AG10803 (cell line): ENCODE results near the gene CACYBP.

Experiments used
- DNase-seq: peaks from one replicate; pipeline ENCODE4 v3.0.0; 2010; ENCODE audit warnings: low read depth
- H3K4me3 ChIP-seq: 2 replicates; pipeline ENCODE4 v1.5.1; 2011; ENCODE audit warnings: mild to moderate bottlenecking, low read length, control low read depth
- TF ChIP-seq, protein P1 (sequence below): conservative IDR thresholded peaks from 2 replicates; pipeline ENCODE4 v1.5.1; 2011; ENCODE audit warnings: mild to moderate bottlenecking, low read length, control low read depth, inconsistent platforms

The CACYBP gene

DNA sequence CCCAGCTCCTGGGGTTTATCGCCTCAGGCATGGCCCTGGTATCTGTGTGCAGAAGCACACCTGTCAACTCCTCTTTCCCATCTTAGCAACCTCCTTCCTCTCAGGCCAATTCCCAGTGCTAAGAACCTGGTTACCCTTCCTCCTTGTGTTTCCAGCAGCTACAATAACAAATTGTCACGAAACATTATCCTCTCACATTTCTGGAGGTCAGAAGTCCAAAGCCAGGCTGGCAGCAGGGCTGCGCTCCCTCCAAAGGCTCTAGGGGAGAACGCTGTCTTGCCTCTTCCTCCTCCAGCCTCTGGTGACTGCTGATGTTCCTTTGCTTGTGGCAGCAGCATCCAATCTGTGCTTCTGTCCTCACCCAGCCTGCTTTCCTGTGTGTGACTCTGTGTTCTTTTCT lies 34.2 kb downstream of the CACYBP start:
- no peak for DNase-seq
- no peak overlapping the region for H3K4me3 ChIP-seq
- TF ChIP-seq, protein P1, sequence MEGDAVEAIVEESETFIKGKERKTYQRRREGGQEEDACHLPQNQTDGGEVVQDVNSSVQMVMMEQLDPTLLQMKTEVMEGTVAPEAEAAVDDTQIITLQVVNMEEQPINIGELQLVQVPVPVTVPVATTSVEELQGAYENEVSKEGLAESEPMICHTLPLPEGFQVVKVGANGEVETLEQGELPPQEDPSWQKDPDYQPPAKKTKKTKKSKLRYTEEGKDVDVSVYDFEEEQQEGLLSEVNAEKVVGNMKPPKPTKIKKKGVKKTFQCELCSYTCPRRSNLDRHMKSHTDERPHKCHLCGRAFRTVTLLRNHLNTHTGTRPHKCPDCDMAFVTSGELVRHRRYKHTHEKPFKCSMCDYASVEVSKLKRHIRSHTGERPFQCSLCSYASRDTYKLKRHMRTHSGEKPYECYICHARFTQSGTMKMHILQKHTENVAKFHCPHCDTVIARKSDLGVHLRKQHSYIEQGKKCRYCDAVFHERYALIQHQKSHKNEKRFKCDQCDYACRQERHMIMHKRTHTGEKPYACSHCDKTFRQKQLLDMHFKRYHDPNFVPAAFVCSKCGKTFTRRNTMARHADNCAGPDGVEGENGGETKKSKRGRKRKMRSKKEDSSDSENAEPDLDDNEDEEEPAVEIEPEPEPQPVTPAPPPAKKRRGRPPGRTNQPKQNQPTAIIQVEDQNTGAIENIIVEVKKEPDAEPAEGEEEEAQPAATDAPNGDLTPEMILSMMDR, result no peak

DNA sequence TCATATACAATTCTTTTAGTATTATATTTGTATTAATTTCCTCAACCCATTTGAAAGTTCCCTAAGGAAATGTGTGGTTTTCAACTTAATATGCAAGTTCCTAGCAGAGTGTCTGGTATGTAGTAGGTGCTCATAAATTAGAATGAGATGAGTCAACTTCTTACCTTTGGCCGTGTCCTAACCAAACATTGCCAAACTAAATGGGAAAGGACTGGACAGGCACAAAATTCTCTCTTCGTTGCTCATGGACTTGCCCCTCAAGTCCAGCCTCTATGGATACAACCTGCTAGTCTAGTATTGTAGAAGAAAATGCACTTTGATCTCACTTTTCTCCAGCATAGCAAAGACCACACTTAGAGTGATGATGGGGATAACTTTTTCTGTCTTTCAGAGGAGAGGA lies 35.0 kb downstream of the CACYBP start:
- no peak overlapping the region for H3K4me3 ChIP-seq
- no peak for DNase-seq
- TF ChIP-seq, protein P1, result no peak

DNA sequence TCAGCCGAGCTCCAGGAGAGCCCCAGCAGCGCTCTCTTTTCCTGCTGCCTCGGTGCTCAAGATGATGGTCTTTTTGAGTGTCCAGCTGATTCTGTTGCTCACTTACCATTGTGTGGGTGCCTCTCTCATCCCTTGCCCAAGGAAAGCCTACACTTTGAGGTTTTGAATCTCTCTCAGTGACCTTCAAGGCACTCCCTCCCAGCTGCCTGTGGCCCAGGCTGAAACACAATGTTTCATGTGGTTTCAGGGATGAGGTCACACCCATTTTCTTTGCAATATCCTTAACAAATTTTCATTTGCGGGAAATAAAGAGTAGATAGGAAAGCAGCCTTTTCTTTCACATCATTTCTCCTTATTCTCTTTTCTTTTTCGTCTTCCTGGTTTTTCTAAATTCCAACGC lies 36.1 kb downstream of the CACYBP start:
- TF ChIP-seq, protein P1, result no peak
- no peak overlapping the region for H3K4me3 ChIP-seq

DNA sequence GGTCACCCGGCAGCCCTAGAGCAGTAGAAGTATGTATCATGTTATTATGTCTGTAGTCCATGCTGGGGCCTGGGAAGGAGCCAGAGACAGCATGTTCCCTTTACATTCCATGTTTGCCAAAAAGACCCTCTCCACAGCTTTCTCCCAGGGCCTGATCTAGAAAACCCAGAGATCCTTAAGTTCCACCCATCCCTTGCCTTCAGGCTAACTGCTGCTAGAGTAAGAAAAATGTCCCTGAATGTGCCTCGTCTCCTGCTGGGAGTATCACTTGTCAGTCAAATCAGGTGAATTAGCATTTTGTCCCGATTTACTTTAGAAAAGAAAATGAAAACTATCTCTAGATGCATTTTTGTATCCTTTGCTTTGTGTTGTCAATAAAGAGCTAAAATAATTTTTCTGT lies 36.7 kb downstream of the CACYBP start:
- no peak for DNase-seq
- H3K4me3 ChIP-seq, result no peak overlapping the region
- TF ChIP-seq, protein P1, result no peak

More for the DNA sequence above, 36.1 kb downstream of the CACYBP start:
- no peak for DNase-seq

DNA sequence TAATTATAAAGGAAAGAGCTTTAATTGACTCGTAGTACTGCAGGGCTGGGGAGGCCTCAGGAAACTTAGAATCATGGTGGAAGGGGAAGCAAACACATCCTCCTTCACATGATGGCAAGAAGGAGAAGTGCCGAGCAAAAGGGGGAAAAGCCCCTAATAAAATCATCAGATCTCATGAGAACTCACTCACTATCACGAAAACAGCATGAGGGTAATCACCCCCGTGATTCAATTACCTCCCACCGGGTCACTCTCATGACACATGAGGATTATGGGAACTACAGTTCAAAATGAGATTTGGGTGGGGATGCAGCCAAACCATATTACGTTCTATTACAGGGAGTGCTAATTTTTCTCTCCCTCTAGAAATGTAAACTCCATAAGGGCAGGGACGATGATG lies 37.7 kb downstream of the CACYBP start:
- TF ChIP-seq, protein P1, result no peak
- DNase-seq, result no peak
- H3K4me3 ChIP-seq, result no peak overlapping the region

DNA sequence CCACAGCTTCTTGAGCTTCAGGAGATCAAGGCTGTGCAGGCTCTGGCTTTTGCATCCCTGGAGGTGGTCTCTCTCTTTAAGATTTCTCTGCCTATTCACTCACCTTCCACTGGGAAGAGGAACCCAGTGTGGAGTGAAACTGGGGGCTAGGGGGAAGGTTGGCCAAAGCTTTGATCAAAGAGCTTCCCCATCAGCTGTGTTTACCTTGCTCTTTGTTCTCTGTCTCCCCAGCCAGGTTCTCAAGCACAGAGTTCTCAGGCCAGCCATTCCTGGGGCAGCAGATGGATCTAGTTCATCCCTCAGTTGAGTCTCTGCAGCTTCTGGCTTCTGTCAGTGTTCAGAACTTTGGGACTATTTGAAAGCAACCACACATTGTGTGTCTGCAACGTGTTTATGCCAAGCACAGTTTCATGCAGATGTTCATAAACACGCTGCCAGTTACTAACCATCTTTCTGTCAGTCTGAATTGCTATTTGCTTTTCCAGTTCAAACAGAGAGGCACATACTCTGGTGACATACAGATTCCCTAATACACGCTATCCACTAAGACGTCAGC lies 40.7 kb downstream of the CACYBP start:
- no peak for DNase-seq
- no peak overlapping the region for H3K4me3 ChIP-seq
- TF ChIP-seq, protein P1, result no peak

DNA sequence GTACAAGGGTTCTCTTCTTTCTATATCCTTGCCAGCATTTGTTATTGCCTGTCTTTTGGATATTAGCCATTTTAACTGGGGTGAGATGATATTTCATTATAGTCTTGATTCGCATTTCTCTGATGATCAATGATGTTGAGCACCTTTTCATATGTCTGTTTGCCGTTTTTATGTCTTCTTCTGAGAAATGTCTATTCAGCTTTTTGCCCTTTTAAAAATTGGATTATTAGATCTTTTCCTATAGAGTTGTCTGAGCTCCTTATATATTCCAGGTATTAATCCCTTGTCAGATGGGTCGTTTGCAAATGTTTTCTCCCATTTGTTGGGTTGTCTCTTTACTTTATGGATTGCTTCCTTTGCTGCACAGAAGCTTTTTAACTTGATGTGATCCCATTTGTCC lies 42.9 kb downstream of the CACYBP start:
- TF ChIP-seq, protein P1, result no peak
- DNase-seq, result no peak
- H3K4me3 ChIP-seq, result no peak overlapping the region
